ENCODE measurements around the gene NT5C2.

DNA sequence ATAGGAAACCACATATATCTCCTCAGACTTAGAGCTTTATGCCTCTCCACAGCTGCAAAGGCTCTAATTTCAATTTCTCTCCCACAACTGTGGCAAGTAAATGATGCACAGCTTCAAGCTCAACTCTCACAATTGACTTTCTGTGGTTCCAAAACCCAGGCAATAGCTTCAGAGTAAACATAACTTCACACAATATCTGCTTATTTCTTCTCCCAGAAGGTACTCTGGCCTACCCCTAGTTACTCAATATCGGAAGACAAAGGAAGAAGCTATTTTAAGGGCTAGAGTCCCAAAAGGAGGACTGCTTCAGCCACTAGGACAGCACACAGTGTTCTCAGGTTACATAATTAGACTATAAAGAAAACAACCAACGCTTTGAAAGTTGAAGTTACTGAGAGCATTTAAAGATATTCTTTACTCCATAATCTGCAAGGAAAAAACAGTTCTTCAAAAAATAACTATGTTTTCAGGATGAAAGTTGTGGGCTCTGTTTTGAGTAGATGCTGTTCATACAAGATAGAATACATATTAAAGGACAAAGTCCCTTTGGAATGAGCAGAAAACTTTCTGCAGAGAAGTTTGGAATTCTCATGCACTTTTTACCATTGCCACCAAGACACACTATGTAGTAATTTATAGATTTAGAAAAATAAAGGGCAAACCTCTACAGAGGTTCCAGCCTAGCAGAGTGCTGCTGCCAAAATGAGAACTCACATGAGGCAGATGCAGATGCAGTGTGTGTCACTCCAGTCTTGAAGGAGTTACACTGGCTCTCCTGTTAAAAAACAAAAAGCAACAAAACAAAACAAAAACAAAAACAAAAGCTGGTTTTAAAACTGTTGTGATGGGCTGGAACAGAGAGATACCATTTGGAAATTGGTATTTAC is 81.8 kb downstream of the NT5C2 start:
- TF ChIP-seq, protein P1, sequence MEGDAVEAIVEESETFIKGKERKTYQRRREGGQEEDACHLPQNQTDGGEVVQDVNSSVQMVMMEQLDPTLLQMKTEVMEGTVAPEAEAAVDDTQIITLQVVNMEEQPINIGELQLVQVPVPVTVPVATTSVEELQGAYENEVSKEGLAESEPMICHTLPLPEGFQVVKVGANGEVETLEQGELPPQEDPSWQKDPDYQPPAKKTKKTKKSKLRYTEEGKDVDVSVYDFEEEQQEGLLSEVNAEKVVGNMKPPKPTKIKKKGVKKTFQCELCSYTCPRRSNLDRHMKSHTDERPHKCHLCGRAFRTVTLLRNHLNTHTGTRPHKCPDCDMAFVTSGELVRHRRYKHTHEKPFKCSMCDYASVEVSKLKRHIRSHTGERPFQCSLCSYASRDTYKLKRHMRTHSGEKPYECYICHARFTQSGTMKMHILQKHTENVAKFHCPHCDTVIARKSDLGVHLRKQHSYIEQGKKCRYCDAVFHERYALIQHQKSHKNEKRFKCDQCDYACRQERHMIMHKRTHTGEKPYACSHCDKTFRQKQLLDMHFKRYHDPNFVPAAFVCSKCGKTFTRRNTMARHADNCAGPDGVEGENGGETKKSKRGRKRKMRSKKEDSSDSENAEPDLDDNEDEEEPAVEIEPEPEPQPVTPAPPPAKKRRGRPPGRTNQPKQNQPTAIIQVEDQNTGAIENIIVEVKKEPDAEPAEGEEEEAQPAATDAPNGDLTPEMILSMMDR (IDR thresholded peaks at IDR 0.05; ENCODE audit: low read length), result no peak
- TF ChIP-seq EZH2phosphoT487 (IDR thresholded peaks at IDR 0.05; ENCODE audit: low read length), result no peak
- TF ChIP-seq EZH2 (optimal IDR thresholded peaks at IDR 0.05; ENCODE audit: low read depth, low read length), result no peak
